GM19328 (cell line): ENCODE results near the gene ABHD17A.
A peak's percentile ranks its signal among the peaks of the same experiment; 100 is the strongest.

Source experiments
- ATAC-seq: cut with Tn5 transposase; IDR thresholded peaks from one replicate; pipeline ENCODE4 v1.9.1; 2021; ENCODE audit warnings: mild to moderate bottlenecking, moderate library complexity; ENCODE audit not compliant: unreplicated experiment

Gene ABHD17A

GRCh38 chr19:1865172-1866010 lies 19.9 kb downstream of the ABHD17A start:
- ATAC-seq, result no peak

- no peak for ATAC-seq
Measured at GRCh38 chr19:1864480-1865171, 20.7 kb downstream of the ABHD17A start.

GRCh38 chr19:1863638-1864479 lies 21.4 kb downstream of the ABHD17A start:
- ATAC-seq, result peak; percentile 53

GRCh38 chr19:1863328-1863637 lies 22.0 kb downstream of the ABHD17A start, which contains the start of gene KLF16:
KLF16 (minus strand) TSS chr19:1863579; CDS start chr19:1863497, 82 bp downstream.
- ATAC-seq, result no peak

GRCh38 chr19:1862424-1863327 lies 22.6 kb downstream of the ABHD17A start:
- no peak for ATAC-seq

- no peak for ATAC-seq
Measured at GRCh38 chr19:1862068-1862423, 23.2 kb downstream of the ABHD17A start.

- no peak for ATAC-seq
Measured at GRCh38 chr19:1861599-1862031, 23.7 kb downstream of the ABHD17A start.

GRCh38 chr19:1860821-1861598 lies 24.3 kb downstream of the ABHD17A start:
- ATAC-seq, result no peak

- ATAC-seq, result no peak
Measured at GRCh38 chr19:1860042-1860775, 25.1 kb downstream of the ABHD17A start.

GRCh38 chr19:1859331-1859781 lies 25.9 kb downstream of the ABHD17A start:
- no peak for ATAC-seq

GRCh38 chr19:1858412-1859081 lies 26.7 kb downstream of the ABHD17A start:
- no peak for ATAC-seq

GRCh38 chr19:1857648-1858326 lies 27.5 kb downstream of the ABHD17A start:
- ATAC-seq, result no peak

- ATAC-seq, result no peak
Measured at GRCh38 chr19:1856698-1857603, 28.3 kb downstream of the ABHD17A start.

GRCh38 chr19:1856345-1856697 lies 29.0 kb downstream of the ABHD17A start:
- no peak for ATAC-seq

- no peak for ATAC-seq
Measured at GRCh38 chr19:1855828-1856255, 29.5 kb downstream of the ABHD17A start.

GRCh38 chr19:1855040-1855827 lies 30.1 kb downstream of the ABHD17A start:
- no peak for ATAC-seq
